ENCODE results near the gene RPL7L1. TPM values are rescaled to one million over a fixed set of nuclear protein-coding genes. Genes with fewer than 3 reads are reported as not detected.

The RPL7L1 gene
- total and polyA plus RNA-seq, 2 of the 13 experiments (the other 11 are each of a cell fraction or from before 2014, with no cell fraction given) = 51.6 to 179 TPM

DNA sequence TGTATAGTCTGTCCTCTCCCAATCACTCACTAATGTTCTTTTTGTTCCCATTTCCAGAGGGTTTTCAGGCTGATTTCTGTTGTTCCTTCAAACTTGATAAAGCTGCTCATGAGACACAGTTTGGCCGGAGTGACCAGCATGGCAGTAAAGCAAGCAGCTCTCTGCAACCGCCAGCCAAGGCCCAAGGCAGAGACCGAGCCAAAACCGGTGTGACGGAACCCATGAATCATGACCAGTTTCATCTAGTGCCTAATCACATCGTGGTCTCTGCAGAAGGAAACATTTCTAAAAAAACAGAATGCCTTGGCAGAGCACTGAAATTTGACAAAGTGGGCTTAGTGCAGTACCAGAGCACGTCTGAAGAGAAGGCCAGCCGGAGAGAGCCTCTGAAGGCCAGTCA is 14.8 kb upstream of the RPL7L1 start (continued):
- TF ChIP-seq, protein P1, sequence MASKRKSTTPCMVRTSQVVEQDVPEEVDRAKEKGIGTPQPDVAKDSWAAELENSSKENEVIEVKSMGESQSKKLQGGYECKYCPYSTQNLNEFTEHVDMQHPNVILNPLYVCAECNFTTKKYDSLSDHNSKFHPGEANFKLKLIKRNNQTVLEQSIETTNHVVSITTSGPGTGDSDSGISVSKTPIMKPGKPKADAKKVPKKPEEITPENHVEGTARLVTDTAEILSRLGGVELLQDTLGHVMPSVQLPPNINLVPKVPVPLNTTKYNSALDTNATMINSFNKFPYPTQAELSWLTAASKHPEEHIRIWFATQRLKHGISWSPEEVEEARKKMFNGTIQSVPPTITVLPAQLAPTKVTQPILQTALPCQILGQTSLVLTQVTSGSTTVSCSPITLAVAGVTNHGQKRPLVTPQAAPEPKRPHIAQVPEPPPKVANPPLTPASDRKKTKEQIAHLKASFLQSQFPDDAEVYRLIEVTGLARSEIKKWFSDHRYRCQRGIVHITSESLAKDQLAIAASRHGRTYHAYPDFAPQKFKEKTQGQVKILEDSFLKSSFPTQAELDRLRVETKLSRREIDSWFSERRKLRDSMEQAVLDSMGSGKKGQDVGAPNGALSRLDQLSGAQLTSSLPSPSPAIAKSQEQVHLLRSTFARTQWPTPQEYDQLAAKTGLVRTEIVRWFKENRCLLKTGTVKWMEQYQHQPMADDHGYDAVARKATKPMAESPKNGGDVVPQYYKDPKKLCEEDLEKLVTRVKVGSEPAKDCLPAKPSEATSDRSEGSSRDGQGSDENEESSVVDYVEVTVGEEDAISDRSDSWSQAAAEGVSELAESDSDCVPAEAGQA (IDR thresholded peaks at IDR 0.05; ENCODE audit: low read depth) = no peak
- TF ChIP-seq, protein P1 (CRISPR knock-in tag; IDR thresholded peaks at IDR 0.05; ENCODE audit: borderline replicate concordance) = no peak
- TF ChIP-seq GZF1 (CRISPR knock-in tag; IDR thresholded peaks at IDR 0.05) (no peak), U2AF1 (optimal IDR thresholded peaks at IDR 0.05; ENCODE audit: low read depth, low read length) (no peak), MED1 (CRISPR knock-in tag; IDR thresholded peaks at IDR 0.05) (no peak)

DNA sequence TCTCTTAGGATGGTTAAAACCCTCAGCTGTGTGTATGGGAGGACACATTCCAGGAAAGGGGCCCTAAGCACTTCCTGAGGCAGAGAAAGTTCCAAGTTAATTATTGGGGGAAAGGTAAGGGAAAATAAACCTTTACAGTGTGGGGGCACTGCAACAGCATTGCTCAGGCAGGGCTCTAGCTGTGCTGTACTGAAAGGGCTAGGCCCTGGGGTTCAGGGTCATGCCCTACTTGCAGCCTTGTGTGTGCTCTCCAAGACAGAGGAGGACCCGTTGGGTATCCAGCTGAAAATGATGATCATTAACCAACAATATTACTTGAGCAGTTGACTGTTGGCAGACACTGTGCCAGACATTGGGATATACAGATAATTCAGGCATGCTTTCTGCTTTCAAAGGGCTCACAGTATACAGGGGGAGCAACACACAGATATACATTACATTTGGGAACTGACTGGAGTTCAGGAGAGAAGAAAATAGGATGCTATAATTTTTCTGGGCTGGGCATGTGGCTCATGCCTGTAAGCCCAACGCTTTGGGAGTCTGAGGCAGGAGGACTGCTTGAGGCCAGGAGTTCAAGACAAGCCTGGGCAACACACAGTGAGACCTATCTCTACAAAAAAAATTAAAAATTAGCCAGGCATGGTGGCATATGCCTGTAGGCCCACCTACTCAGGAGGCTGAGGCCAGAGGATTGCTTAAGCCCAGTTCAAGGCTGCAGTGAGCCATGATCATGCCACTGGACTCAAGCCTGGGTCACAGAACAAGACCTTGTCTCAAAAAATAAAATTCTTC is 9.1 kb upstream of the RPL7L1 start:
- Histone ChIP-seq H4K20me1 (ENCODE audit: insufficient read depth, low read length) (no peaks in the 10 kb centered on the region), H3K27ac (ENCODE audit: extremely low read length, insufficient read depth, low read length) (no peak overlapping the region), H3K79me2 (ENCODE audit: insufficient read depth, low read length) (no peaks in the 10 kb centered on the region), H3K4me2 (ENCODE audit: low read depth, low read length) (no peak overlapping the region), H3K36me3 (replicated peaks in 1 of 2; ENCODE audit: control insufficient read depth in 1 of 2, insufficient read depth in 2 of 2, low read length in 2 of 2) (peaks cover 4 to 14% of the 10 kb centered on the region in 2 experiments; a peak in 3 of 5 replicates), H3K4me3 (replicated peaks in 1 of 3; ENCODE audit: insufficient read depth in 1 of 3, low read depth in 2 of 3, low read length in 3 of 3) (no peak overlapping the region), H2AFZ (ENCODE audit: low read length) (no peak overlapping the region), H3K9ac (ENCODE audit: insufficient read depth, low read depth, low read length) (no peak overlapping the region), H3K4me1 (ENCODE audit: insufficient read depth, low read length) (peaks cover 17% of the 10 kb centered on the region), H3K9me3 (ENCODE audit: low read length) (no peaks in the 10 kb centered on the region), H3K27me3 (ENCODE audit: control insufficient read depth in 1 of 2, insufficient read depth in 2 of 2, low read length in 2 of 2) (no peaks in the 10 kb centered on the region)
- ChIA-PET POLR2A (no interaction called here), CTCF (ENCODE audit: low intra/inter-chr PET ratio, low total read pairs) (no interaction called here)
- DNase-seq (ENCODE audit: low spot score) (no peak), FAIRE-seq (no peak), ATAC-seq (peak; percentile 68)
- intact Hi-C loops (cut with micrococcal nuclease; ENCODE audit: unreplicated experiment) = loop anchor here (5.0 kb wide), 1 partner anchor 963 kb away; no protein-coding TSS in a partner anchor
- BruUV-seq (replicated peaks) = no TSS peak
- 58% methylated on average over 2 of the region's 2 CpGs for WGBS (ENCODE audit: low lambda C conversion rate)
- in situ Hi-C loops (cut with HindIII; ENCODE audit: extremely low pct_ligation_motif_present, low pct_unique_long_range_greater_than_20kb) = no loop called here
- TF ChIP-seq, protein P2, sequence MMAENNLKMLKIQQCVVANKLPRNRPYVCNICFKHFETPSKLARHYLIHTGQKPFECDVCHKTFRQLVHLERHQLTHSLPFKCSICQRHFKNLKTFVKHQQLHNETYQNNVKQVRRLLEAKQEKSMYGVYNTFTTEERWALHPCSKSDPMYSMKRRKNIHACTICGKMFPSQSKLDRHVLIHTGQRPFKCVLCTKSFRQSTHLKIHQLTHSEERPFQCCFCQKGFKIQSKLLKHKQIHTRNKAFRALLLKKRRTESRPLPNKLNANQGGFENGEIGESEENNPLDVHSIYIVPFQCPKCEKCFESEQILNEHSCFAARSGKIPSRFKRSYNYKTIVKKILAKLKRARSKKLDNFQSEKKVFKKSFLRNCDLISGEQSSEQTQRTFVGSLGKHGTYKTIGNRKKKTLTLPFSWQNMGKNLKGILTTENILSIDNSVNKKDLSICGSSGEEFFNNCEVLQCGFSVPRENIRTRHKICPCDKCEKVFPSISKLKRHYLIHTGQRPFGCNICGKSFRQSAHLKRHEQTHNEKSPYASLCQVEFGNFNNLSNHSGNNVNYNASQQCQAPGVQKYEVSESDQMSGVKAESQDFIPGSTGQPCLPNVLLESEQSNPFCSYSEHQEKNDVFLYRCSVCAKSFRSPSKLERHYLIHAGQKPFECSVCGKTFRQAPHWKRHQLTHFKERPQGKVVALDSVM (CRISPR knock-in tag; IDR thresholded peaks at IDR 0.05) = peak; percentile 88
- TF ChIP-seq ZKSCAN1 (IDR thresholded peaks at IDR 0.05; ENCODE audit: low read length) (0 out of 2 replicates have a peak, but pooled peaks have one; percentile 55), PPARG (CRISPR knock-in tag; conservative IDR thresholded peaks at IDR 0.05) (peak; percentile 44; the same call in 1 of the 2 replicates), MED13 (CRISPR knock-in tag; IDR thresholded peaks at IDR 0.05) (no peak)
- TF ChIP-seq, protein P3, sequence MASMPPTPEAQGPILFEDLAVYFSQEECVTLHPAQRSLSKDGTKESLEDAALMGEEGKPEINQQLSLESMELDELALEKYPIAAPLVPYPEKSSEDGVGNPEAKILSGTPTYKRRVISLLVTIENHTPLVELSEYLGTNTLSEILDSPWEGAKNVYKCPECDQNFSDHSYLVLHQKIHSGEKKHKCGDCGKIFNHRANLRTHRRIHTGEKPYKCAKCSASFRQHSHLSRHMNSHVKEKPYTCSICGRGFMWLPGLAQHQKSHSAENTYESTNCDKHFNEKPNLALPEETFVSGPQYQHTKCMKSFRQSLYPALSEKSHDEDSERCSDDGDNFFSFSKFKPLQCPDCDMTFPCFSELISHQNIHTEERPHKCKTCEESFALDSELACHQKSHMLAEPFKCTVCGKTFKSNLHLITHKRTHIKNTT (CRISPR knock-in tag; IDR thresholded peaks at IDR 0.05) = no peak
- TF ChIP-seq, protein P4, sequence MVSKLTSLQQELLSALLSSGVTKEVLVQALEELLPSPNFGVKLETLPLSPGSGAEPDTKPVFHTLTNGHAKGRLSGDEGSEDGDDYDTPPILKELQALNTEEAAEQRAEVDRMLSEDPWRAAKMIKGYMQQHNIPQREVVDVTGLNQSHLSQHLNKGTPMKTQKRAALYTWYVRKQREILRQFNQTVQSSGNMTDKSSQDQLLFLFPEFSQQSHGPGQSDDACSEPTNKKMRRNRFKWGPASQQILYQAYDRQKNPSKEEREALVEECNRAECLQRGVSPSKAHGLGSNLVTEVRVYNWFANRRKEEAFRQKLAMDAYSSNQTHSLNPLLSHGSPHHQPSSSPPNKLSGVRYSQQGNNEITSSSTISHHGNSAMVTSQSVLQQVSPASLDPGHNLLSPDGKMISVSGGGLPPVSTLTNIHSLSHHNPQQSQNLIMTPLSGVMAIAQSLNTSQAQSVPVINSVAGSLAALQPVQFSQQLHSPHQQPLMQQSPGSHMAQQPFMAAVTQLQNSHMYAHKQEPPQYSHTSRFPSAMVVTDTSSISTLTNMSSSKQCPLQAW (CRISPR knock-in tag; IDR thresholded peaks at IDR 0.05) = 0 out of 2 replicates have a peak, but pooled peaks have one; percentile 23
